CD4-positive, alpha-beta T cell (primary cell): ENCODE measurements around the gene PODXL. TPM values are rescaled to one million over a fixed set of nuclear protein-coding genes. Genes with fewer than 3 reads are reported as not detected.
A peak's percentile ranks its signal among the peaks of the same experiment; 100 is the strongest.

Experiments
- ATAC-seq: fragments of 200-7000 bp; cut with Tn5 transposase; one replicate; pipeline ENCODE4 v1.10.0; 2022; ENCODE audit warnings: mild to moderate bottlenecking; ENCODE audit not compliant: poor library complexity
- CTCF ChIA-PET: fragments of 350-600 bp; sonication (Branson Sonifier 250); formaldehyde crosslinking; loops from one replicate; lab custom pipeline; 2021; ENCODE audit warnings: antibody characterized with exemption, inconsistent platforms; lab: Charles Lee
- POLR2A ChIA-PET: fragments of 350-600 bp; sonication (Branson Sonifier 250); formaldehyde crosslinking; loops from one replicate; lab custom pipeline; 2021; ENCODE audit warnings: antibody characterized with exemption, inconsistent platforms; lab: Charles Lee
- DNase-seq, 14 experiments: peaks; one replicate each; pipeline ENCODE4 v3.0.0-alpha.2; 2013 to 2020; ENCODE audit warnings: mixed read lengths in 2 of 14
- H3K27ac ChIP-seq, 2 donors: one replicate each; pipeline versions ENCODE4 v1.5.1 to v1.7.0; 2013; ENCODE audit warnings: low read length in 2 of 2, low read depth in 1 of 2, mild to moderate bottlenecking in 1 of 2
- H3K27me3 ChIP-seq, 2 experiments: 1 replicate in 1 of 2; 2 replicates in 1 of 2; pipeline versions ENCODE4 v1.6.1 to v1.7.0; 2013; ENCODE audit warnings: low read length in 2 of 2, control low read depth in 1 of 2, mild to moderate bottlenecking in 1 of 2, moderate library complexity in 1 of 2; ENCODE audit not compliant: insufficient read depth in 2 of 2, control insufficient read depth in 1 of 2
- H3K36me3 ChIP-seq: one replicate; pipeline ENCODE4 v1.6.1; 2013; ENCODE audit warnings: low read length, control low read depth; ENCODE audit not compliant: insufficient read depth
- H3K4me1 ChIP-seq: one replicate; pipeline ENCODE4 v1.6.1; 2013; ENCODE audit warnings: low read length, control low read depth; ENCODE audit not compliant: insufficient read depth
- H3K4me3 ChIP-seq: one replicate; pipeline ENCODE4 v1.5.1; 2013; ENCODE audit warnings: mild to moderate bottlenecking, low read length, moderate library complexity
- H3K9me3 ChIP-seq, 2 experiments: 1 replicate in 1 of 2; 2 replicates in 1 of 2; pipeline versions ENCODE4 v1.6.1 to v1.7.0; 2013; ENCODE audit warnings: low read length in 2 of 2, mild to moderate bottlenecking in 2 of 2, control low read depth in 1 of 2, moderate library complexity in 1 of 2; ENCODE audit not compliant: control insufficient read depth in 1 of 2, insufficient read depth in 1 of 2
- H3K27ac Mint-ChIP-seq: one replicate; pipeline ENCODE4 v1.8.0; 2020; ENCODE audit warnings: mixed read lengths
- H3K27me3 Mint-ChIP-seq: one replicate; pipeline ENCODE4 v1.8.0; 2021; ENCODE audit warnings: mixed read lengths
- H3K36me3 Mint-ChIP-seq: one replicate; pipeline ENCODE4 v1.8.0; 2021; ENCODE audit warnings: low read depth, mixed read lengths
- H3K4me1 Mint-ChIP-seq: one replicate; pipeline ENCODE4 v1.8.0; 2021; ENCODE audit warnings: low read depth, mixed read lengths
- H3K4me3 Mint-ChIP-seq: one replicate; pipeline ENCODE4 v1.8.0; 2020; ENCODE audit warnings: mild to moderate bottlenecking, mixed read lengths
- H3K9me3 Mint-ChIP-seq: one replicate; pipeline ENCODE4 v1.8.0; 2020; ENCODE audit warnings: mixed read lengths
- CTCF ChIP-seq: fragments of 200-600 bp; IDR thresholded peaks from one replicate; pipeline ENCODE4 v1.8.0; 2022; ENCODE audit warnings: antibody characterized with exemption, mild to moderate bottlenecking
- intact Hi-C, 2 experiments: fragments of 100-400 bp; cut with DNase I in 1 of 2; cut with micrococcal nuclease in 1 of 2; formaldehyde crosslinking; loops; one replicate each; pipeline versions ENCODE4 v1.15.1 to v1.9.0; 2023 to 2025; cut with DNase I, micrococcal nuclease
- polyA plus RNA-seq, 2 donors: library from polyadenylated mRNA; unstranded; fragments of 120-200 nt; gene quantifications; one replicate each; pipeline ENCODE4 v1.2.1, GENCODE V29; 2013
- total RNA-seq, 174 experiments: library from RNA in 2 of 174; stranded (reverse) in 2 of 174; gene quantifications; one replicate each; pipeline ENCODE4 v1.2.3 and lab custom pipeline; 2021 to 2026

The PODXL gene
- under 1 TPM; 0.16 to 0.47 TPM for total RNA-seq
- 0.66 TPM for polyA plus RNA-seq (2013, experiment 1 of 2)
- polyA plus RNA-seq (2013, experiment 2 of 2) = 2.4 TPM
- 0 to 4.5 (median 1.1) reads per million in 172 experiments for total RNA-seq (lab: John Stamatoyannopoulos, UW)

DNA sequence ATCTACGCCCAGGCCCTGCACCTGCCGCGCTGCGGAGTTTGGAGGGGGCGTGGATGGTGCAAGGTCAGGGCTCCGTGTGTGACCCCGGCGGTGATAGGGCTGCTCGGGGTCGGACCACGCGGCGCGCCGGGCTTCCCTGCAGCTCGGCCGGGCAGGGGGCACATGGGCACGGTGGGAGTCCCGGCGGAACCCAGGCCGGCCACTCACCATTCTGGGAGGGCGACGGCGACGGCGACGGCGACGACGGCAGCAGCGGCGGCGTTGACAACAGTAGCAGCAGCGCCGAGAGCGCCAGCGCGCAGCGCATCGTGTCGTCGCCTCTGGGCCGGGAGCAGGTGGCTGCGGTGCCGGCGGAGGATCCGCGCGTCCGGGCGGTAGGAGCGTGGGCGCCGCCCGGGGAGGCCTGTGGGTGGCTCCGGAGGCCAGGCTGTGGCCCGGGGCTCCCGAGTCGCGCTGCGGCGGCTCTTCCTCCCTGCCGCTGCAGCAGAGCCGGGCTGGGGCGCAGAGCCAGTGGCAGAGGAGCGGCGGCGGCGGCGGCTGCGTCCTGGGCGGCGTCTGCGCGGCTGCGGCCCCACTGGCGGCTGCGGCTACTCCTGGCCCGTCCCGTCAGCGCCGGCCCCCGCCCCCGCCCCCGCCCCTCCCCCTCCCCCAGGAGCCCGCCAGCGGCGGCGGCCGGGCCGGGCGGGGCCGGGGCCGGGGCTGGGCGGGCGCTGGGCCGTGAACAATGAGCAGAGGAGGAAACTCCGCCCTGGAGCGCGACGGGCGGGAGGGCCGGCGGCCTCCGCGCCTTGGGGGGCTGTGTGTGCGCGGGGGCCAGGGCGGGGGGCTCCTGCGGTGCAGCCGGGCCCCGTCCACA lies at the start of gene PODXL:
TSS of gene PODXL (minus strand) at position 576 of the 856 bp plus-strand sequence. CDS start at position 307, 269 bp downstream.
- no peaks in the 10 kb centered on the region for H3K9me3 Mint-ChIP-seq
- H3K27me3 ChIP-seq = peaks cover 26 to 45% of the 10 kb centered on the region in 2 experiments
- H3K9me3 ChIP-seq = peaks cover 0 to 5% of the 10 kb centered on the region in 2 experiments
- peak within 1 kb of the TSS; percentile 53 for H3K4me3 ChIP-seq
- intact Hi-C loops = no loop called here
- H3K27ac ChIP-seq = no peak within 1 kb of the TSS
- peak within 1 kb of the TSS; percentile 84 for H3K4me3 Mint-ChIP-seq
- POLR2A ChIA-PET = no interaction called here
- peaks cover 24% of the 10 kb centered on the region for H3K4me1 Mint-ChIP-seq
- H3K4me1 ChIP-seq = peaks cover 27% of the 10 kb centered on the region
- CTCF ChIA-PET = no interaction called here
- ATAC-seq = peak; percentile 83
- no peak within 1 kb of the TSS for H3K27ac Mint-ChIP-seq
- TF ChIP-seq CTCF = no peak
- no peaks in the 10 kb centered on the region for H3K36me3 Mint-ChIP-seq
- H3K36me3 ChIP-seq = no peaks in the 10 kb centered on the region
- H3K27me3 Mint-ChIP-seq = peaks cover 76% of the 10 kb centered on the region
- peak; percentile 4 to 82 (median 36) for DNase-seq

DNA sequence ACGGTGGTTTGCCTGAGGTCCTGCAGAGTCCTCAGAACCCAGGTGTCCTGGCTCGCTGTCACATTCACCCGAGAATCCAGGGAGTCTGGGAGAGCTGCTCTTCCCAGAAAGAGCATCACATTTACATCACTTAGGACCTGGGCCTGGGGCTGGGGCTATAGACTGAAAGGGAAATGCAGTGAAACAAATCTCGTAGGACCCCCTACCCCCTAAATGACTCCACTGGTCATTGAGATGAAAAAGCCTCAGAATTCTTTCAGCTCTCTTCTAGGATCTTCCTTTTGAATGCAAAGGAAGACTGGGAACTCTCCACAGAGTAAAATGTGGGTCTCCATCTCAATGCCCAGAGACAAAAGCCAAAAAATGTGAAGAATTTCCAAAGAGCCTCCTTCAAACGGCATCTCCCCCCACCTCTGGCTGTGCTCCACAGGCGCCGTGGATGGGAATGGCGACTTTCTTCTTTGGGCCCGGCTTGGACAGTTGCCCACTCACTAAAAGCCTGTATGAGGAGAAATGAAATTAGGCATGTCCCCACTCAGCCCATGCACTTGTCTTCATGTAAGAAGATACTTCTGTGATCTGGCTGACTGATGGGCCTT lies 49.0 kb upstream of the PODXL start:
- H3K4me3 ChIP-seq = no peak overlapping the region
- no peak overlapping the region for H3K27ac ChIP-seq
- H3K9me3 Mint-ChIP-seq = no peaks in the 10 kb centered on the region
- POLR2A ChIA-PET = no interaction called here
- H3K27me3 ChIP-seq = peaks cover 5 to 10% of the 10 kb centered on the region in 2 experiments
- TF ChIP-seq CTCF = no peak
- ATAC-seq = no peak
- intact Hi-C loops = no loop called here
- H3K36me3 ChIP-seq = no peaks in the 10 kb centered on the region
- H3K36me3 Mint-ChIP-seq = no peaks in the 10 kb centered on the region
- H3K27ac Mint-ChIP-seq = no peak overlapping the region
- CTCF ChIA-PET = no interaction called here
- no peak for DNase-seq
- H3K9me3 ChIP-seq = no peaks in the 10 kb centered on the region
- peaks cover 43% of the 10 kb centered on the region for H3K27me3 Mint-ChIP-seq
- no peaks in the 10 kb centered on the region for H3K4me1 Mint-ChIP-seq
- no peaks in the 10 kb centered on the region for H3K4me1 ChIP-seq
- H3K4me3 Mint-ChIP-seq = no peak overlapping the region

GRCh38 chr7:131604841-131605279 lies 48.4 kb upstream of the PODXL start:
- Mint-ChIP-seq H3K27me3 (peaks cover 43% of the 10 kb centered on the region), H3K4me3 (no peak overlapping the region), H3K4me1 (no peaks in the 10 kb centered on the region), H3K27ac (no peak overlapping the region), H3K36me3 (no peaks in the 10 kb centered on the region), H3K9me3 (no peaks in the 10 kb centered on the region)
- Histone ChIP-seq H3K27ac (no peak overlapping the region), H3K4me1 (no peaks in the 10 kb centered on the region), H3K36me3 (no peaks in the 10 kb centered on the region), H3K4me3 (no peak overlapping the region), H3K27me3 (peaks cover 5 to 10% of the 10 kb centered on the region in 2 experiments), H3K9me3 (no peaks in the 10 kb centered on the region)
- TF ChIP-seq CTCF = no peak
- POLR2A ChIA-PET = no interaction called here
- DNase-seq = no peak
- ATAC-seq = no peak
- intact Hi-C loops = no loop called here
- CTCF ChIA-PET = no interaction called here
